ENCODE data around the gene MCTS1. TPM values are rescaled to one million over a fixed set of nuclear protein-coding genes. Genes with fewer than 3 reads are reported as not detected.
"Not testable (repeated sequence)": the region's sequence is repeated elsewhere in the genome, so short reads cannot be mapped to it uniquely, and the experiment has no call there.

Gene MCTS1, protein sequence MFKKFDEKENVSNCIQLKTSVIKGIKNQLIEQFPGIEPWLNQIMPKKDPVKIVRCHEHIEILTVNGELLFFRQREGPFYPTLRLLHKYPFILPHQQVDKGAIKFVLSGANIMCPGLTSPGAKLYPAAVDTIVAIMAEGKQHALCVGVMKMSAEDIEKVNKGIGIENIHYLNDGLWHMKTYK
- total RNA-seq: 48.0 and 55.1 TPM in 2 replicates

DNA sequence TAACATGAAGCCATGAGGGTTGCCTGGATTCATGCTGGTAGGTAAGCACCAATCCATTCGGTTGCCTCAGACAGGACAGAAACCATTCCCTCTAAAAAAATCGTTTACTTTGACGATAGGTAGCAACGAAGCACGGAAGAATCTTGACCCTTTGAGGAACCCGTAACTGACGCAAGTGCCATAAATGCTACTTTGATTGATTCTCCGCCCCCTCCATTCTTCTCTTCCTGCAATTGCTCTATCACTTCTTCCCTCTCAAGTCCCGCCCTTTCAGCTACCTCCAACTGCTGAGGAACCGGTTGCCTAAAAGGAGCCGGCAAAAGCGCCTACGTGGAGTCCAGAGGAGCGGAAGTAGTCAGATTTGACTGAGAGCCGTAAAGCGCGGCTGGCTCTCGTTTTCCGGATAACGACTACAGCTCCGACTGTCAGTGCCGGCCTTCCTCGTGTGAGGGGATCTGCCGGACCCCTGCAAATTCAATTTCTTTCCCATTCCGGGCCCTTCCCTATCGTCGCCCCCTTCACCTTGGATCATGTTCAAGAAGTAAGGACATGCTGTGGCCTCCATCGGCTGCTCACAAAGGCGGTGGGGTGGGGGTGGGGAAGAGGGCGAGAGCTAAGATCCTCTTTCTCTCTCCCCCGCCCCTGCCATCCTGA, at the start of gene MCTS1:
MCTS1 (plus strand) TSS at position 395 of the 654 bp plus-strand sequence; CDS start at position 531, 136 bp downstream.
- DNase-seq (ENCODE audit: extremely low read depth, low read depth, low spot score): peak; percentile 82

DNA sequence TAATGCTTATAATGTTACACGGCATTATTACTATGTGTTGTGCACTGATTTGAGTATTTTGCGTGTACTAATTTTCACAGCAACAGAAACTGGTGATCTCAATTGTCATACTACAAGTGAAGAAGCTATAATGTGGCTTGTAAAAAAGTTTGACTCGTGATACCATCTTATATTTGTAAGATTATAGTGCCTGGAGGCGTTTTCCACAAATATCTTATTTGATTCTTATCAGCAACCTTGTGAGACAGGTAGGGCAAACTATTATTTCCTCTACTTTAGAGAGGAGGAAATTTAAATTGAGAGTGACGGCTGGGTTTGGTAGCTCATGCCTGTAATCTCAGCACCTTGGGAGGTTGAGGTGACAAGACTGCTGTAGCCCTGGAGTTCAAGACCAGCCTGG, 47.6 kb upstream of the MCTS1 start:
- DNase-seq (ENCODE audit: extremely low read depth, low read depth, low spot score): no peak

DNA sequence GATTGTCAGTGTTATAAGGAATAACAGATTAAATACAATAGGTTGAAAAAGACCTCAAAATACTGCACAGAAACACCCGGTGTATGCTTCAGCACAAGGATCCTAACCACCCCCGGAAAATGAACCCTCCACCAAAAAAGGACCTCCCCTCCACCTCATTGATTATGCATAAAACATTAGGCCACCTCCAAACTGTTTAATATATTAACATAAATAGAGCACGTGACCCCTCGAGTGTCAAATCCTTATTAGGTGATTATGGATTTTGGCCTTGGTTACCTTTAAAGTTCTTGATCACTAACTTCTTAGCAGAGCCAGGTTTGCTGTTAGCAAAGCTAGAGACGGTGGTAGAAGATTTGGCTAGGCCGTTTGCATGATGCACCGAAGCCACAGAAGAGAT, 44.1 kb upstream of the MCTS1 start:
- DNase-seq (ENCODE audit: extremely low read depth, low read depth, low spot score): no peak

DNA sequence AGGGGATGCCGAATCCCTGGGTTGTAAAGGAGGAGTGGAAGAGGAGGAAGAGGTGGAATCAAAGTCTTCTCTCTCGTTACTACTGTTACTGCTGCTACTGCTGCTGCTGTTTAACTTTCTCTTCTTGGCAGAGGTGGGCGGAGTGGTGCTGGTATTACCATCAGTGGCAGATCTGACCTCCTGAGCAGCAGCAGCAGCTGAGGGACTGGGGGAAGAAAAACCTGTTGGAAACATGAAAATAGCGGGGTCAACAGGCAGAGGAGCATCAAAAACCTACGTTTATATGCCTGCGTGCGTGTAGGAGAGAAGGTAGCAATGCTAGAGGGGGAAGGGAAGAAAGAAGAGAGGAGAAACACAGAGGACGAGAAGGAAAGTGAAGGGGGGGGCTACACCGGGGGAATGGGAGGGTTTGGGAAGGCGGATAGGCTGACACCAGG, 43.5 kb upstream of the MCTS1 start:
- no peak for DNase-seq (ENCODE audit: extremely low read depth, low read depth, low spot score)

DNA sequence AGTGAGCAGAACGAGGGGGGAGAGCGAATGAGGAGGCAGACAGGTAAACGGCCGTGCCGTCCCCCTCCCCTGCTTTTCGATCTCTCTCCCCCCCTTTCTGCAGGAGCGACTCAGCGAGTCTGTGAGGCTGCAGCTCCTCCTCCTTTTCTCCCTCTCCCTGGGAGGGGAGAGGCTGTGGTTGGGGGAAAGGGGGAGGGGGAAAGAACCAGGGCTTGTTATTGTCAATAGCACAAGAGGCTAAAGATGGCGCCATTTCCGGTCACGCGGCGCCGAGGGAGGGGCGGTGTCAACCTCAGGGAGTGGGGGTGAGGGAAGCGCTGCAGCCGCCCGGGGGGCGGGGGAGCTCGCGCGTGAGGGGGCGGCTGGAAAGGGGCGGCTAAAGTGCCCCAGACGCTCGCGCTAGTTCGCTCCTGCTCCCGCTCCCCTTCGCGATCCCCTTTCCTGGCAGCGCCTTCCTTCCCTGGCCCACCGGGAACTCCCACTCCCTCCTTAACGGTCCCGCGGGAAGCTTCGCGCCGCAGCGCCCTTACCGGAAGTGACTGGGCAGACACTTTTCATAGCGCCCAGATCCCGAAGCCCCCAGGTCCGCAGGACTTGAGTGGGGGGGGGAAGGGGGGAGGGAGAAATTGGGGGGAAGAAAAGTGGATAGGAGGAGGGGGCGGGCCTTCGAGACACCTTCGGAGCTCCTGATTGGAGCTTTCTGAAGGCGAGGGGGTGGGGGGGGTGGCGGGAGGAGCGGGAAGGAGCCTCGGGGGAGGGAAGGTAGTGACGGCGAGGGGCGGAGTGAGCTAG, 42.9 kb upstream of the MCTS1 start, which contains the start of gene CUL4B:
CUL4B (minus strand) TSS at position 121 of the 792 bp plus-strand sequence. CDS start 324 bp downstream, outside the sequence.
- no peak for DNase-seq (ENCODE audit: extremely low read depth, low read depth, low spot score)

DNA sequence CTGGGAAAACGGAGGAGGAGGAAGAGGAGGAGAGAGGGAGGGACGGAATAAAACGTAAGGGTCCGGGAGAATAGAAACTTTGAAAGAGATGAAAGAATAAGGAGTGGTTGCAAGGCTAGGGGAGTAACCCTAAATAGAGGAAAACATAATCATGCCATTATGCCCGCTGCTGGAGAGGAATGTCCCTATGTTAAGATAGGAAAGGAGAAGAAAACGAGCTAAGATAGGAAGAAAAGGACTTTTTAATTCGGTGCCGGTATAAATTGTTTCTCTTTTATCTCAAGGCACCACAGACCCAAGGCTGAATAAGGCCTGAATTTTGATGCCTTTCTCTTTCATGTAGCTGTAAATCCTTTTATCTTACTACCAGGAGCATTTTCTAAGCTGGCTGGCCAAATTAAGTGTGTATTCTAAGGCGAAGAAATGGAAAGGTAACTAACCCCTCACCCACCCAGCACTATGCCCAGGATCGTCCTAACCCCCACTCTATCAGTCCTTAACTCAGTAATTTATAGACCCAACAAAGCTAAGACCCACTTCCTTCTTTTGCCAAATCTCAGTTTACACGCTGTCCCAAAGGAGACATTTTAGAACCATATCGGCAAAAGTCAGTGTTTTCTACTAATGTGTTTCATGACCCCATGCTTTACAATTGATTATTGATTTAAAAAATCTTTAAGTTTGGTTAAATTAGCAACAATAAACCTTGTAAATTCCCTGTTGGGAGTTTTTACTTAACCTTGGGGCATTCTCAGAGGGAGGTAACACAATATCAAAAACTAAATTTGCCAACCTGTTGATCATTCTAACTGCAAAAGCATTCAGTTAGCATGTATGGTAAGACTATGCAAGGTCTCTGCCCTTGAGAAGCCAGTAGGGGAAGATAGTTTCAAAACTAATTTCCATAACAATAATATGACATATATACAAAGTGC, 42.0 kb upstream of the MCTS1 start:
- DNase-seq (ENCODE audit: extremely low read depth, low read depth, low spot score): no peak

DNA sequence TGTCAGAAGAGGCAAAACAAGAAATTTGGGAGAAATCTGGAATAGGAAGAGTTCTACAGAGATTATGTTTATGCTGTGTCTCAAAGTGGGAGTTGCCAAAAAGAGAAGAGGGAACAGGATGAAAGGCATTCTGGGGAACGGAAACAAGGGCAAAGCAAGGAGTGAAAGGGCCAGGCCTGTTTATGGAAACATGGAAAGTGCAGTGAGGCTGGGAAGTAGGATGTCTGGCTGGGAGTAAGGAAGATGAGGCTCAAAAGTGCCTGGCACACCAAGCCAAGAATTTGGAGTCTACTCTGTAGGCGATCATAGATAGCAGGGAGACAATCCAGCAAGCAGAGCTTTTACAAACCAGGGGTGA, 41.4 kb upstream of the MCTS1 start:
- no peak for DNase-seq (ENCODE audit: extremely low read depth, low read depth, low spot score)

DNA sequence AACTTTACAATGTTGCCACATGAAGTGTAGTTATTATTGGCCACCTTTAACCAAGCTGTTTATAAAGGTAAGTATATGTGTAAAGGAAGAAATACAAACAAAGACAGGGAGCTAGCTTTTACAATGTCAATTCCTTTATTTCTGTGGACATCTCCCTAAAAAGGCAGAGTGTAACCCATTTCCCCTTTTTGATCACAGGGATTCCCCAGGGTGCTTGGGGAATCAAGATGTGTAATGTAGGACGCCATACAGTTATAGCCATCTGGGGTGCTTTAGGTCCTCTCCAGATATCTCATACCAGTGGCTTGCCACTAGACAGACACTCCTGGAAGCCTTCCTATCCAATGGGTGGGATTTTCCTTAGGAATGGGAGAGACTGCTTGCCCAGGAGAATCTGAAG, 39.0 kb upstream of the MCTS1 start:
- DNase-seq (ENCODE audit: extremely low read depth, low read depth, low spot score): no peak

DNA sequence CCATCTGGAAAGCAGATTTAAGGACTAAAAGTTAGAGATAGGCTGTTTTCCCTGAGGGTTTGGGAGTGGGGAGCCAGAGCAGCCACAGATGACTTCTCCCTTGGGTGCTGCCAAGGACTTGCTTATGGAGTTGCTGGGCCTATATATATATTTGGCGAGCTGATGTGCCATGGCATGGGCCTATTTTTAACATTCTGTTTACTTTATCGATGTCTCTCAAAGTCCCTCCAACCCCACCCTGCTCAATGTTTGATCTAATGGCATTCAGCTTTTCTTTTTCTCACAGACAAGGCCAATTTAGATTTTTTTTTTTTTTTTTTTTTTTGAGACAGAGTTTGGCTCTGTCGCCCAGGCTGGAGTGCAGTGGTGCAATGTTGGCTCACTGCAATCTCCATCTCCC, 37.1 kb upstream of the MCTS1 start:
- no peak for DNase-seq (ENCODE audit: extremely low read depth, low read depth, low spot score)

DNA sequence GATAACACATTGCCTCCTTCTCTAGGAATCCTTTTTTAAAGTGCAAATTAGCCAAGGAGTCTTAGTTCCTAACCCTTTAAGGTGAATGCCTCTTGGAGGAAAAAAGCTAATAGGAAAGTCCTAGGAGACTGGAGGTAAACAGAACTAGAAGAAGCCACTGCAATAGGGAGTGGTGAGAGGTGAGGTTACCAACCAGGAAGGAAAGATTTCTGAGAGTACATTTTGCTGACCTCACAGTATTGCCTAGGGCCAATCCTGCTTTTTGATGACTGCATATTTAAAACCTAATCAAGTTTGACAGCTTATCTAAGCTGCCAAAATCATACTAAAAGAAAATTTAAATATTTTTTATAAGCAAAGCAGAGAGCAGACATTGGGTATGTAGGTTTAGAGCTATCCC, 35.9 kb upstream of the MCTS1 start:
- DNase-seq (ENCODE audit: extremely low read depth, low read depth, low spot score): no peak

DNA sequence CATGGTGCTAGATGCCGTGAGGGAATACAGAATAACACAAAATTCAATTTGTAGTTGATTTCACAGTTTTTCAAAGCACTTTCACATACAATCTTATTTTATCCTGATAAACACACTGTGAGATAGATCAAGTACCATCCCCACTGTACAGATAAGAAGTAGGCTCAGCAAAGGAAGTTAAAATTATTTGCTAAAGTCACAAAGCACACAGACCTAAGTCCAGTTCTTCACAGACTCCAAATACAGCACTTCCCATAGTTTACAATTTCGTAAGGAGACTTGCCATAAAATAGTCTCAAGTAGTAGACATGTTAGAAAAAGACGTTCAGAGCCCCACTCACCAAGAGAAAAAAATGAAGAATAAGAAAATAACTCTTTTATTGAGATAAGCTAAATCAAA, 35.3 kb upstream of the MCTS1 start:
- no peak for DNase-seq (ENCODE audit: extremely low read depth, low read depth, low spot score)

DNA sequence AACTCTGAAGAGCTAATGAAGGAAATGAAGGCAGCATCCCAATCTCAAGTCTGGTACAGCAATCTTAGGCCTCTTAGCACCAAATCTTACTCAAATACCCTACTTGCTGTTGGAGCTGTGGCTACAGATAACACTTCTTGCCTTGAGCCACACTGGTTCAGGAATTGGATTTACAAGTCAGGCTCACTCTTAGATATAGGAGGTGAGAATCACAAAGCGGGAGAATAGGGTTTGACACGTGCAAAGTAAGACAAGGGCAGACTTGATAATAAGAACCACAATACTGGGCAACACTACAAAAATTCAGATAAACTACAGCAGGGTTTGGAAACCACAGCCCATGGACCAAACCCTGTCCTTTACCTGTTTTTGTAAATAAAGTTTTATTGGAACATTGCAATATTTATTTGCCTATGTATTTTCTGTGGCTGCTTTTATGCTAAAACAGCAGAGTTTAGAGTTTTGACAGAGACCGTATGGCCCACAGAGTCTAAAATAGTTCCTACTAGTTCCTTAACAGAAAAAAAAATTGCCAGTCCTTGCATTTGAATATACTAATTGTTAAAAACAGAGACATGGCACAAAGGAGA, 33.8 kb upstream of the MCTS1 start:
- DNase-seq (ENCODE audit: extremely low read depth, low read depth, low spot score): no peak

DNA sequence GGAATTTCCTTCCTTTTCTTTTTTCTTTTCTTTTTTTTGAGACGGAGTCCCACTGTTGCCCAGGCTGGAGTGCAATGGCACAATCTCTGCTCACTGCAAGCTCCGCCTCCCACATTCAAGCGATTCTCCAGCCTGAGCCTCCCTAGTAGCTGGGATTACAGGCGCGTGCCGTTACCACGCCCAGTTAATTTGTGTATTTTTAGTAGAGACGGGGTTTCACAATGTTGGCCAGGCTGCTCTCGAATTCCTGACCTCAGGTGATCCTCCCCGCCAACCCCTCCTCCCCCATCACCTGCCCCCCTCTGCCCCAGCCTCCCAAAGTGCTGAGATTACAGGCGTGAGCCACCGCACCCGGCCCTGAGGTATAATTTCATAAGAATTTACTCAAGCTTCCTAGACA, 30.1 kb upstream of the MCTS1 start:
- DNase-seq (ENCODE audit: extremely low read depth, low read depth, low spot score): not testable (repeated sequence)

DNA sequence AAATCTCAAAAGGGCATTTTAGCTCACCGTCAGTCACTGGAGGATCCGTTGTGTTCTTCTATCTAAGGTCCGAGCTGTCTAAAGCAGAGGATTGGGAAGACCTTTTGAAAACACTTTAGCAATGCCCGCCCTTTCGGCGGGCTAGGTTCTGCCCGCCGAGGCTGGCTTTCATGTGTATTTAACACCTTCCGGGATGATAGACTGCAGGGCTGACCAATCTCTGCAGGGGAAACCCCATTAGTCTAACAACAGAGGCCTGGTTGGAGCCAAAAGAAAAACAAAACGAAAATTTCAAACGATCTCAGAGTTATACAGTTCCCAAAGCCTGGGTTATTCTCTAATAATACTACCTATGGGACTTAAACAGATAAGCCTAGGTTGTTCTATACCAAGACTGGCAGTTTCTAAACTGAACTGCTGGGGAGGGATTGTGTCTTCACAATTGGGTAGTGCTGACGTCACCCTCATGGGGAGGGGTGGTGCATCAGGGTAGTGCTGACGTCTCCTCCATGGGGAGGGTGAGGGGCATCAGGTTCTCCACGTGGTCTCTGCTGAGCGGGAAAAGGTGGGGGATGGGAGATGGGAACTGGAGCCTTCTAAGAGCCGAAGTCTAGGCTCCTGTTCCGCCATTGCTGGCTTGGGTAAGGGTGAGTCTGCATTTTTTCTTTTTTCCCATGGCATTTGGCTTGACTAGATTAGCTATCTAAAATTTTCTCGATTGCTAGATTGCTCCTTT, 28.4 kb upstream of the MCTS1 start:
- DNase-seq (ENCODE audit: extremely low read depth, low read depth, low spot score): no peak

DNA sequence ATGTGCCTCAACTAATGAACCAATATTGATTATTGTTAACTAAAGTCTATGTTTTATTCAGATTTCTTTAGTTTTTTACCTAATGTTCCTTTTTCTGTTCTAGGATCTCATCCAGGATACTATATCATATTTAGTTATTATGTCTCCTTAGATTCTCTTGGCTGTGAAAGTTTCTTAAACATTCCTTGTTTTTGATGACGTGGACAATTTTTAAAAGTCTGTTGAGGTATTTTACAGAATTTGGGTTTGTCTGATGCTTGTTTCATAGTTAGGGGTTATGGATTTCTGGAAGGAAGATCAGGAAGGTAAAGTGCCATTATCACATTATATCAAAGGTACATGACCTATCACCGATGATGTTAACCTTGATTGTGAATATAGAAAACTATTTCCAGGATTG, 18.2 kb upstream of the MCTS1 start:
- DNase-seq (ENCODE audit: extremely low read depth, low read depth, low spot score): no peak

DNA sequence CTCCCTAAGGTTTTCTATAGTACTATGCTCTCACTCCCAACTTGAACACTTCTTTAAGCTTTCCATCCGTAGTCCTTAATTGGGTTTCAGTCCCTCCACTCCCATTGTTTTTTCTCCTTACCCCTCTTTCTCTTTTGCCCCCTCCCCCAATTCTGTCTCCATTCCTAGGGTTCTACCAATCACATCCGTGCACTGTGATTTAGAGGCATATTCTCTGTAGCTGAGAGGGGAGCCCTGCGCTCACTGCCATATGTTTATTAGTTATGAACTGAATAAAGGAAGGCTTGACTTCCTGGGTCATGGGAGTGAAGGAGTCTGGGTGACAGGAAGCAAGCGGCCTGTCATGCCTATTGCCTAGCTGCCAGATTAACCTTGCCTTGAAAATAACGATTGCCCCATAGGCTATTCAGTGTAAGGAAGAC, 471 bp downstream of the MCTS1 start:
- no peak for DNase-seq (ENCODE audit: extremely low read depth, low read depth, low spot score)

DNA sequence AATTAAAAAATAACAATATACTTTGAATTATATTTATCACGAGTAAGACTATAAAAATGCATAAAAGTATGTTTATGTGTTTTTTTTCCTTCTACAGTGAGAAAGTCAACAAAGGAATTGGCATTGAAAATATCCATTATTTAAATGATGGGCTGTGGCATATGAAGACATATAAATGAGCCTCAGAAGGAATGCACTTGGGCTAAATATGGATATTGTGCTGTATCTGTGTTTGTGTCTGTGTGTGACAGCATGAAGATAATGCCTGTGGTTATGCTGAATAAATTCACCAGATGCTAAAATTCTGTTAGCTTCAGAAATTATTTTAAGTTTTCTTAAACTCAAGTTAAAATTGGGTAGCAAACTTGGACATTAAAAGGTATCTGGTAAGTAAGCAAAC, 8.2 kb downstream of the MCTS1 start:
- DNase-seq (ENCODE audit: extremely low read depth, low read depth, low spot score): no peak

DNA sequence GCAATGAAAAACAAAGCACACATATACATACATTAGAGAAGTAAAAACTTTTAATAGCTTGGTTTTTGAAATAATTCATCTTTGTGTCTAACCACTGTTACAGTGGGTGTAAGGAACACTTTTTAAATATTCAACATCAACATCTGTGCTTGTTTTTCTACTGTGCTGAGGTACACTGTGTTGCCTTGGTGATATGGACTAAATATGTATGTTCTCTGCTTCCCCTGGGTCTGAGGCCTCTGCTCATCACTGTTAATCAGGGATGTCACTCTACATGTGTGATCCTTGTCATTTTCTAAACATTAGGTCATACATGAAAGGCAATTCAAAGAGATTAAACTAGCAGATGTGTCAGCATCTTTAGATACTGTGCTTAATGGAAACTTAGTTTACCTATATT, 10.9 kb downstream of the MCTS1 start:
- DNase-seq (ENCODE audit: extremely low read depth, low read depth, low spot score): no peak

DNA sequence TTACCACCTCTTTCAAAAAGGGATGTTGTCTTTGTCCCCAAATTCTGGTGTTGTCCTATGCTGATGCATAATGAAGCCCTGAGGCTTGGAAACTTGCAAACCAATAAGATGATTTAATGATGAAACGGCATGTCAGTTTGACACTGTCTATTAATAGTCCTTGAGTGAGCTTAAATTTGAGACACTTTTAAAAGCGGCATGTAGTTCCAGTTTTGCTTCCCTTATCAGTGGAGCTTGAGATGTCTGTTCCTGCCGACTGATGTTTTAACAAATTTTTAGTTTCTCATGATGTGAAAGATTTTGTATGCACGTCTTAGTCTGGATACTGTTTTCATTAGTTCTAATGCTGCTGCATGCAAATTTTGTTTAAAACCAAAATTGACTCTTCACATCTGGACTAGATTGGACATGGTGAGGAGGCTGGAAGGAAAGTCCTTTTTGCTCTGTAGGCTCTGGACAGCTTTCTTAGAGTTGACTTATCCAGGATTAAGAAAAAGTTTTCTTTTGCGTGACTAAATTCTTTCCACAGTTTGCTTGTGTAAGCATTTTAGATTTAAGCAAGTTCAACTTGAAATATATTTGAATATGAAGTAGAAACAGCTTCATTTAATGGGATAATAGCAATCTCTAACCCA, 14.2 kb downstream of the MCTS1 start:
- no peak for DNase-seq (ENCODE audit: extremely low read depth, low read depth, low spot score)

All from glomerular endothelial cell (primary cell).